Islet precursor cell (in vitro differentiated cells): ENCODE data around the gene PRF1.

ENCODE experiments used
- DNase-seq: peaks from one replicate; pipeline ENCODE4 v3.0.0-alpha.2; 2018

The PRF1 gene

GRCh38 chr10:70558871-70559810, 43.4 kb downstream of the PRF1 start:
- peak; percentile 89 for DNase-seq

- DNase-seq: peak; percentile 32
Observed at GRCh38 chr10:70558295-70558694, 44.2 kb downstream of the PRF1 start.

GRCh38 chr10:70557876-70558275, 44.7 kb downstream of the PRF1 start:
- DNase-seq: peak; percentile 52

- DNase-seq: peak; percentile 28
Observed at GRCh38 chr10:70557086-70557845, 45.3 kb downstream of the PRF1 start.

- DNase-seq: no peak
Observed at GRCh38 chr10:70555371-70555770, 47.2 kb downstream of the PRF1 start.

- no peak for DNase-seq
Observed at GRCh38 chr10:70552586-70552985, 50.0 kb downstream of the PRF1 start.

GRCh38 chr10:70551971-70552422, 50.5 kb downstream of the PRF1 start:
- peak; percentile 82 for DNase-seq

- no peak for DNase-seq
Observed at GRCh38 chr10:70551466-70551865, 51.1 kb downstream of the PRF1 start.

- DNase-seq: no peak
Observed at GRCh38 chr10:70550459-70550858, 52.1 kb downstream of the PRF1 start.

- DNase-seq: peak; percentile 81
Observed at GRCh38 chr10:70549962-70550458, 52.5 kb downstream of the PRF1 start.

- DNase-seq: no peak
Observed at GRCh38 chr10:70549351-70549961, 53.1 kb downstream of the PRF1 start.
